Endothelial cell of umbilical vein (primary cell): ENCODE results near the gene EML6. TPM values are rescaled to one million over a fixed set of nuclear protein-coding genes. Genes with fewer than 3 reads are reported as not detected.

ENCODE experiments used
- BruUV-seq: library from RNA; stranded (reverse); fragments of 400-500 nt; replicated peaks from 2 replicates; lab custom pipeline; 2021; lab: Mats Ljungman, UMichigan
- CTCF ChIA-PET: fragments of 300-600, 350-600 bp; sonication (Branson Sonifier 250); formaldehyde crosslinking; loops from one replicate; lab custom pipeline; 2021; ENCODE audit warnings: antibody characterized with exemption, inconsistent platforms; lab: Charles Lee
- POLR2A ChIA-PET: fragments of 300-600, 350-600 bp; sonication (Branson Sonifier 250); formaldehyde crosslinking; loops from one replicate; lab custom pipeline; 2021; ENCODE audit warnings: antibody characterized with exemption, inconsistent platforms; lab: Charles Lee
- DNase-seq: peaks from one replicate; pipeline ENCODE4 v3.0.0-alpha.2; 2011; ENCODE audit warnings: low read depth, low spot score
- FAIRE-seq: peaks from 2 replicates; lab custom pipeline; 2011; peaks lifted over from hg19 to GRCh38; lab: Jason Lieb, UNC
- H2AFZ ChIP-seq: 2 replicates; pipeline ENCODE4 v1.6.0; 2012; ENCODE audit warnings: low read depth, low read length, control low read depth, inconsistent platforms
- H3K27ac ChIP-seq: 2 replicates; pipeline ENCODE4 v1.5.1; 2011; ENCODE audit warnings: low read depth, mild to moderate bottlenecking, control low read depth, low read length, moderate library complexity; ENCODE audit not compliant: insufficient read depth
- H3K27me3 ChIP-seq, 2 experiments: 2 replicates each; pipeline versions ENCODE4 v1.6.0 to v1.6.1; 2011; ENCODE audit warnings: low read length in 2 of 2, mixed read lengths in 1 of 2; ENCODE audit not compliant: control insufficient read depth in 2 of 2, insufficient read depth in 2 of 2
- H3K36me3 ChIP-seq, 2 experiments: 2 replicates in 1 of 2; 3 replicates in 1 of 2; pipeline ENCODE4 v1.5.1; 2011; ENCODE audit warnings: low read length in 2 of 2, mild to moderate bottlenecking in 1 of 2, moderate library complexity in 1 of 2; ENCODE audit not compliant: control insufficient read depth in 2 of 2, insufficient read depth in 2 of 2; ENCODE audit errors: extremely low read depth in 1 of 2
- H3K4me1 ChIP-seq: 3 replicates; pipeline ENCODE4 v1.5.1; 2011; ENCODE audit warnings: mild to moderate bottlenecking, low read length; ENCODE audit not compliant: control insufficient read depth, insufficient read depth; ENCODE audit errors: extremely low read depth
- H3K4me2 ChIP-seq: 2 replicates; pipeline ENCODE4 v1.6.1; 2011; ENCODE audit warnings: low read length, control low read depth, mixed read lengths; ENCODE audit not compliant: insufficient read depth
- H3K4me3 ChIP-seq, 3 experiments: fragments of 200-600 bp in 1 of 3; sonication (generic), shearing (Covaris generic) in 1 of 3; replicated peaks in 1 of 3; 2 replicates each; pipeline ENCODE4 v1.5.1; 2011 to 2016; ENCODE audit warnings: control low read depth in 3 of 3, low read length in 3 of 3, mild to moderate bottlenecking in 2 of 3, inconsistent platforms in 1 of 3, low read depth in 1 of 3, moderate library complexity in 1 of 3; ENCODE audit not compliant: insufficient read depth in 1 of 3
- H3K79me2 ChIP-seq: 2 replicates; pipeline ENCODE4 v1.6.0; 2012; ENCODE audit warnings: low read length, inconsistent platforms; ENCODE audit not compliant: control insufficient read depth, insufficient read depth
- H3K9ac ChIP-seq: replicated peaks from 2 replicates; pipeline ENCODE3; 2011; ENCODE audit warnings: low read length, control low read depth; ENCODE audit not compliant: insufficient read depth; ENCODE audit errors: extremely low read depth
- H3K9me1 ChIP-seq: replicated peaks from 3 replicates; pipeline ENCODE4 v1.6.0; 2011; ENCODE audit warnings: mild to moderate bottlenecking, low read length; ENCODE audit not compliant: control insufficient read depth, insufficient read depth; ENCODE audit errors: extremely low read depth
- H3K9me3 ChIP-seq: replicated peaks from 2 replicates; pipeline ENCODE4 v1.5.1; 2012; ENCODE audit warnings: low read length, inconsistent platforms; ENCODE audit not compliant: control insufficient read depth, insufficient read depth
- H4K20me1 ChIP-seq: replicated peaks from 2 replicates; pipeline ENCODE3; 2011; ENCODE audit warnings: mild to moderate bottlenecking, low read length; ENCODE audit not compliant: control insufficient read depth, insufficient read depth; ENCODE audit errors: extremely low read depth
- CTCF ChIP-seq, 2 donors: IDR thresholded peaks; 1 replicate in 1 of 2; 2 replicates in 1 of 2; pipeline ENCODE4 v1.5.1; 2011; ENCODE audit warnings: low read length in 2 of 2, mild to moderate bottlenecking in 2 of 2, moderate library complexity in 2 of 2, control low read depth in 1 of 2, inconsistent platforms in 1 of 2, low read depth in 1 of 2; ENCODE audit not compliant: insufficient read depth in 1 of 2; ENCODE audit errors: extremely low read depth in 1 of 2
- EZH2 ChIP-seq: IDR thresholded peaks from 2 replicates; pipeline ENCODE4 v1.6.1; 2012; ENCODE audit warnings: borderline replicate concordance, low read depth, mild to moderate bottlenecking, moderate library complexity, low read length, inconsistent platforms; ENCODE audit not compliant: severe bottlenecking
- FOS ChIP-seq: IDR thresholded peaks from 2 replicates; pipeline ENCODE4 v1.6.1; 2011; ENCODE audit warnings: mild to moderate bottlenecking, low read length, moderate library complexity, borderline replicate concordance; ENCODE audit not compliant: insufficient read depth
- GATA2 ChIP-seq: IDR thresholded peaks from 2 replicates; pipeline ENCODE4 v1.7.0; 2011; ENCODE audit warnings: low read depth, mild to moderate bottlenecking, moderate library complexity, mixed read lengths, low read length; ENCODE audit not compliant: insufficient read length, insufficient read depth
- MAX ChIP-seq: IDR thresholded peaks from 2 replicates; pipeline ENCODE4 v1.6.1; 2011; ENCODE audit not compliant: insufficient read depth, insufficient read length
- POLR2A ChIP-seq: IDR thresholded peaks from 2 replicates; pipeline ENCODE4 v1.6.1; 2012; ENCODE audit warnings: low read depth, mild to moderate bottlenecking, control low read depth, low read length
- POLR2AphosphoS5 ChIP-seq: IDR thresholded peaks from 2 replicates; pipeline ENCODE4 v1.6.1; 2012; ENCODE audit warnings: low read depth, mild to moderate bottlenecking, control low read depth, low read length, moderate library complexity; ENCODE audit not compliant: insufficient read depth
- dilution Hi-C: fragments of 300-500 bp; cut with MboI; formaldehyde crosslinking; loops from one replicate; pipeline ENCODE4 v1.15.0; 2019; ENCODE audit warnings: low sequenced_read_pairs; ENCODE audit not compliant: extremely low pct_ligation_motif_present
- intact Hi-C: fragments of 100-400 bp; cut with micrococcal nuclease; formaldehyde crosslinking; loops from one replicate; pipeline ENCODE4 v1.10.0; 2022
- polyA plus RNA-seq, 4 experiments: library from polyadenylated mRNA; depleted of rRNA in 3 of 4; stranded (reverse) in 3 of 4; unstranded in 1 of 4; fragments of >200 nt; gene quantifications; 2 replicates each; pipeline versions ENCODE4 v1.2.1 to v1.2.3, GENCODE V29; 2011 to 2012; ENCODE audit warnings: missing spikeins in 1 of 4
- total RNA-seq: library from RNA; stranded (reverse); gene quantifications from 2 replicates; pipeline ENCODE4 v1.2.3, GENCODE V29; 2021

EML6 gene
- total and polyA plus RNA-seq, 2 donors (not counting 3 experiments of a cell fraction or from before 2014, with no cell fraction given): 0.79 to 2.1 TPM

GRCh38 chr2:54704238-54704637, 19.2 kb upstream of the EML6 start:
- Histone ChIP-seq H3K4me2 (no peak overlapping the region), H2AFZ (no peak overlapping the region), H3K9ac (no peak overlapping the region), H3K4me1 (peaks cover 8% of the 10 kb centered on the region), H3K9me3 (no peaks in the 10 kb centered on the region), H3K9me1 (no peaks in the 10 kb centered on the region), H3K79me2 (no peaks in the 10 kb centered on the region), H4K20me1 (no peaks in the 10 kb centered on the region), H3K4me3 (no peak overlapping the region), H3K36me3 (no peaks in the 10 kb centered on the region), H3K27me3 (peaks cover 0 to 6% of the 10 kb centered on the region in 2 experiments), H3K27ac (no peak overlapping the region)
- intact Hi-C loops (loop anchor here (1.0 to 10.0 kb wide), 7 partner anchors 39 to 1279 kb away; partner anchors contain the start of gene ACYP2), dilution Hi-C loops (no loop called here)
- TF ChIP-seq CTCF (IDR thresholded peaks at IDR 0.05; ENCODE audit: extremely low read depth in 1 of 2, insufficient read depth in 1 of 2, low read depth in 1 of 2, low read length in 2 of 2) (no peak), FOS (no peak), POLR2AphosphoS5 (no peak), EZH2 (no peak), GATA2 (no peak), POLR2A (no peak), MAX (no peak)
- FAIRE-seq (no peak), DNase-seq (no peak)
- BruUV-seq: no TSS peak
- ChIA-PET CTCF (interaction anchor here (0.5 to 8.5 kb wide), 65 partner anchors 11 to 1281 kb away, joined by 3 to 295 read pairs (median 4); partner anchors contain the start of genes ACYP2, ASB3, CHAC2 and ERLEC1), POLR2A (interaction anchor here (0.6 to 1.1 kb wide), 2 partner anchors 19 to 597 kb away, joined by 3 read pairs; no protein-coding TSS in a partner anchor)
